Activated T-cell treated with anti-CD3 and anti-CD28 coated beads, Interleukin-2, amount 50 U/mL, for 4 hours (primary cell): ENCODE data around the gene IRF1. TPM values are rescaled to one million over a fixed set of nuclear protein-coding genes. Genes with fewer than 3 reads are reported as not detected.
"Not testable (repeated sequence)": the region's sequence is repeated elsewhere in the genome, so short reads cannot be mapped to it uniquely, and the experiment has no call there.

Experiments used
- ATAC-seq, 2 donors: fragments of 200-7000 bp; cut with Tn5 transposase; one replicate each; pipeline ENCODE4 v1.10.0; 2021
- DNase-seq: peaks from one replicate; pipeline ENCODE4 v3.0.0-alpha.2; 2020
- H3K27me3 Mint-ChIP-seq: one replicate; pipeline ENCODE4 v1.8.0; 2021; ENCODE audit warnings: low read depth, mixed read lengths
- H3K36me3 Mint-ChIP-seq: one replicate; pipeline ENCODE4 v1.8.0; 2022; ENCODE audit warnings: mixed read lengths; ENCODE audit not compliant: insufficient read depth
- H3K4me1 Mint-ChIP-seq: one replicate; pipeline ENCODE4 v1.8.0; 2021; ENCODE audit warnings: low read depth, mixed read lengths
- H3K4me3 Mint-ChIP-seq: one replicate; pipeline ENCODE4 v1.8.0; 2021; ENCODE audit warnings: mild to moderate bottlenecking, moderate library complexity, mixed read lengths
- H3K9me3 Mint-ChIP-seq: one replicate; pipeline ENCODE4 v1.8.0; 2021; ENCODE audit warnings: mixed read lengths
- total RNA-seq, 3 donors: library from RNA; stranded (reverse); gene quantifications; one replicate each; pipeline ENCODE4 v1.2.1, GENCODE V29; 2021

The IRF1 gene, protein sequence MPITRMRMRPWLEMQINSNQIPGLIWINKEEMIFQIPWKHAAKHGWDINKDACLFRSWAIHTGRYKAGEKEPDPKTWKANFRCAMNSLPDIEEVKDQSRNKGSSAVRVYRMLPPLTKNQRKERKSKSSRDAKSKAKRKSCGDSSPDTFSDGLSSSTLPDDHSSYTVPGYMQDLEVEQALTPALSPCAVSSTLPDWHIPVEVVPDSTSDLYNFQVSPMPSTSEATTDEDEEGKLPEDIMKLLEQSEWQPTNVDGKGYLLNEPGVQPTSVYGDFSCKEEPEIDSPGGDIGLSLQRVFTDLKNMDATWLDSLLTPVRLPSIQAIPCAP
- 100 to 1,000 TPM; 342 to 390 (median 377) TPM for total RNA-seq

DNA sequence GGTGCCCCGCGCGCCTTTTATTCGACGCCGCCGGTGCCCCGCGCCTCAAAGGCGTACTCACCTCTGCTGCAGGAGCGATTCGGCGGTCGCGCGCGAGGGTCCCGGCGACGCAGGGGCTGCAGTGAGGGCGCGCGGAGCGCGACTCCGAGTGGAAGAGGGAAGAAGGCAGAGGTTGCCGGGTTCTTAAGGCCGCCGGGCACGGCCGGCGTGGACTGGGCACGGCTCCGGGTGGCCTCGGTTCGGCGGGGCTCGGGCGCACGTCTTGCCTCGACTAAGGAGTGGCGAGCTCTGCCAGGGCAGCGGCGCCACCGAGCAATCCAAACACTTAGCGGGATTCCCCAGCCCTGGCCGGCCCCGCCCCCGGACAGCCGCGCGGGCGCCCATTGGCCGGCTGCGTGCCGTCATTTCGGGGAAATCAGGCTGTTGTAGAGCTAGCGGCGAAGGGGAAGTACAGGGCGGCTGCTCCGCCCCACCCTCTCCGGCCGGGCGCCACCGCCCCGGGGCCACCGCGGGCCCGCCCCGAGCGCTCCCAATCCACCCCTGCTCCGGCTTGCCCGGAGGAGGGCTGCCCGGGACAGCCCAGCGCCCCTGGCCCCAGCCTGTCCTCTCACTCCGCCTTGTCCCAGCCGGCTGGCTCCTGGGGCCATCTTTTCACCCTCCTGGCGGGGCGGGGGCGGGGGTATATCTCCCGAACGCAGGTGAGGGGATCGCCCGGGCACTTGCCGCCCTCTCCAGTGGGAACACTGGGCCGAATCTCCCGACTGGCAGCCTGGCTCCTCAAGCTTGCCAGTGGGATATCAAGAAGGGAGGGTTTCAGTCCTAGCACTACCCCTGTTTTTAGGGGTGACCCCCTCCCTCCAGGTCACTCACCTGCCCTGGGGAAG lies at the start of gene IRF1:
TSS of gene IRF1 (minus strand) at position 290 of the 884 bp plus-strand sequence. CDS start 1,295 bp downstream, outside the sequence.
- DNase-seq = peak; percentile 99
- Mint-ChIP-seq H3K4me1 (peaks cover 70% of the 10 kb centered on the region), H3K27me3 (no peaks in the 10 kb centered on the region), H3K9me3 (no peaks in the 10 kb centered on the region), H3K36me3 (peaks cover 41% of the 10 kb centered on the region), H3K4me3 (peak within 1 kb of the TSS; percentile 98)
- ATAC-seq = peak; percentile 64 to 67

DNA sequence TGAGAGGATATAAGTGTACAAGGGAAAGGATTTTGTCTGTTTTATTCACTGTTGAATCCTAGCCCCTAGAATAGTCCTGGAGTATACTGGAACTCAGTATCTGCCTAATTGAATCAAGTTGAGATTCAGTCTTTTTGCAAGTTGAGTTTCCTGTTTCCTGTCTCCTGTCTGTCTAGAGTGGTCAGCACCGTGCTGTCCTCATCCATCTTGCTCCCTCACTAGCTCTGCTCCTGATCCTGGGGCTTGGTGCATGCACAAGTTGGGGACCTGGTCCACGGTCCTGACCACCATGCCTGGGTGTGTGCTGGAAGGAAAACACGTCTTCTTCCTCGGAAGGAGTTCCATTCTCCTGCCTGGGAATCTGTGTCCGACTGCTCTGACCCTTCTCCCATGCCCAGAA lies 49.6 kb upstream of the IRF1 start:
- peaks cover 3% of the 10 kb centered on the region for H3K4me1 Mint-ChIP-seq
- H3K9me3 Mint-ChIP-seq = no peaks in the 10 kb centered on the region
- H3K36me3 Mint-ChIP-seq = no peaks in the 10 kb centered on the region
- ATAC-seq (no peak), DNase-seq (no peak)
- no peaks in the 10 kb centered on the region for H3K27me3 Mint-ChIP-seq
- H3K4me3 Mint-ChIP-seq = no peak overlapping the region

DNA sequence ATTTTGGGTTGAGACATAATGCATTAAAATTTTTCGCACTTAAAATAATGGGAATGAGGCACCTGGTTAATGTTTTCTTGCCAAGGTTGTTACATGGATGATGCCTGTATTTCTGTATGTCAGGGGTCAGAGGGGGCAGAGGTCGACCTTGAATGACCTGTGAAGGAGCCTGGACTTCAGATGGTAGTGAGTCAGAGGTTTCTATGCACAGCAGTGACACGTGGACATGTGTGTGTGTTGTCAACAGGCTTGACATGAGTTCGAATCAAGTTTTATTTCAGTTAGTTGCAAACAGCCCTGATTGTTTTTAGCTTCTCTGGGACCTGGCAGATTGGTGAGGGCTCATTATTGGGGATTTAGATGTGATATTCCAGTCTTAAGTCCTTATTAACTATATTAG lies 49.1 kb upstream of the IRF1 start:
- ATAC-seq (no peak), DNase-seq (no peak)
- H3K9me3 Mint-ChIP-seq = no peaks in the 10 kb centered on the region
- H3K36me3 Mint-ChIP-seq = no peaks in the 10 kb centered on the region
- no peaks in the 10 kb centered on the region for H3K27me3 Mint-ChIP-seq
- no peak overlapping the region for H3K4me3 Mint-ChIP-seq
- H3K4me1 Mint-ChIP-seq = peaks cover 3% of the 10 kb centered on the region

DNA sequence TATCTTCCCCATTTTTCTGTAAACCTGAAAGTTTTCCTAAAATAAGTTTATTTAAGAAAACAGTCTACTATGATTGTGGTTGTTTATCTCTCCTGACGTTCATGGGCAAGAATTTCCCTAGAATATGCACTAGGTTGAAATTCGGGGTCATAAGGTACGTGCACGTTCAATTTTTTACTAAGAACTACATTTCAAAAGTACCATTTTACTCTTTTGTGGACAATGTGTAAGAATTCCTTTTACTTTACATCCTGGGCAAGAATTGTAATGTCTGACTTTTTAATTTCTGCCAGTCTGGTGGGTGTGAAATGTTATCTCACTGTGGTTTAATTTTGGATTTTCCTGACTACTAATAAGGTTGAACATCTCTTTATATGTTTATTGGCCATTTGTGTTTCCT lies 40.4 kb upstream of the IRF1 start:
- H3K36me3 Mint-ChIP-seq = no peaks in the 10 kb centered on the region
- no peak overlapping the region for H3K4me3 Mint-ChIP-seq
- no peak for DNase-seq
- H3K9me3 Mint-ChIP-seq = no peaks in the 10 kb centered on the region
- H3K27me3 Mint-ChIP-seq = no peaks in the 10 kb centered on the region
- peaks cover 21% of the 10 kb centered on the region for H3K4me1 Mint-ChIP-seq
- peak in 1 of 2 donors; percentile 10 for ATAC-seq

DNA sequence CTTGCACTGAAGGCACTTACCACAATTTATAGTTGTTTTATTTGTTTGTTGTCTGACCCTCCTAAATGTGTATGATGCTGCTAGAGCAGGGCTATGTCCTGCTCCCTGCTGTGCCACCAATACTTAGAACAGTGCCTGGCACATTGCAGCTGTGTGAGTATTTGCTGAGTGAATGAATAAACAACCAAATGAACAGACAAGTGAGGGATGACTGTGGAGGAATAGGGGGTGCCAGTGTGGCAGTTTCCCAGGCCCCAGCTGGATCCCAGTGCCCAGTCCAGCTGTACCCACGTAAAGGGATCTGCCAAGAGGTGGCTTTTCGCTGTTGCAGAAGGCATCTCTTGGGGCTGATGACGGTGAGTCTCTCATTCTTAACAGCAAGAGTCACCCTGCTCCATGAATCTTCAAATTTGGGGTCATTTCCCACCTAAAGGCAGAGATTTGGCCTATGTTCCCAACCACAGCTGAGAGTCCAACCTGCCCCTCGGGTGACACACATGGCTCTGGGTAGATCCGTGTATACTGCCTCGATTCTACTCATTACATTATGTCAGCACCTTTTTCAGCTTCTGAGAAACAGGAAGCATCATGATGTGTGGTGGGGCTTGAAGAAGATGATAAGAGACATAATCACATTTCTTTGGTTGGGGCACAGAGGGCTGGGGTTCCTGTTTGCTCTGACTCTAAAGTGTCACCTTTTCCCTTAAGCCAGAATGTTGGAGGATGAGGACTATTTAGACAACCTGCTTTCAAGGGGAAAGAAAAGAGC lies 38.5 kb upstream of the IRF1 start:
- Mint-ChIP-seq H3K27me3 (no peaks in the 10 kb centered on the region), H3K36me3 (no peaks in the 10 kb centered on the region), H3K4me1 (peaks cover 34% of the 10 kb centered on the region), H3K4me3 (no peak overlapping the region), H3K9me3 (no peaks in the 10 kb centered on the region)
- ATAC-seq (peak in 1 of 2 donors; percentile 31), DNase-seq (no peak)

DNA sequence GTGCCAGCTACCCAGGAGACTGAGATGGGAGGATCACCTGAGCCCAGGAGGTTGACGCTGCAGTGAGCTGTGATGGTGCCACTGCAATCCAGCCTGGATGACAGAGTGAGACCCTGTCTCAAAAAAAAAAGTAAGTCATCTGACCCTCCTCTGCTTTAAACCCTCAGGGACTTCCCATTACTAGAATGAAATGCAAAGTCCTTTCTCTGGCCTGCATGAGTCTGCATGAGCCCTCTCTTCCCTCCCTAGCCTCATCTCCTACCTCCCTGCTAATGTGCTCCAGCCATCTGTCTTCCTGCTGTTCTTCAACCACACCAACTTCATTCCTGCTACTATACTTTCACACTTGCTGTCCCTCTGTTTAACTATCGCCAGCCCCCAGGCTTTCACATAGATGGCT lies 37.4 kb upstream of the IRF1 start:
- ATAC-seq = no peak
- peaks cover 34% of the 10 kb centered on the region for H3K4me1 Mint-ChIP-seq
- no peaks in the 10 kb centered on the region for H3K36me3 Mint-ChIP-seq
- H3K27me3 Mint-ChIP-seq = no peaks in the 10 kb centered on the region
- no peaks in the 10 kb centered on the region for H3K9me3 Mint-ChIP-seq
- no peak for DNase-seq
- no peak overlapping the region for H3K4me3 Mint-ChIP-seq

DNA sequence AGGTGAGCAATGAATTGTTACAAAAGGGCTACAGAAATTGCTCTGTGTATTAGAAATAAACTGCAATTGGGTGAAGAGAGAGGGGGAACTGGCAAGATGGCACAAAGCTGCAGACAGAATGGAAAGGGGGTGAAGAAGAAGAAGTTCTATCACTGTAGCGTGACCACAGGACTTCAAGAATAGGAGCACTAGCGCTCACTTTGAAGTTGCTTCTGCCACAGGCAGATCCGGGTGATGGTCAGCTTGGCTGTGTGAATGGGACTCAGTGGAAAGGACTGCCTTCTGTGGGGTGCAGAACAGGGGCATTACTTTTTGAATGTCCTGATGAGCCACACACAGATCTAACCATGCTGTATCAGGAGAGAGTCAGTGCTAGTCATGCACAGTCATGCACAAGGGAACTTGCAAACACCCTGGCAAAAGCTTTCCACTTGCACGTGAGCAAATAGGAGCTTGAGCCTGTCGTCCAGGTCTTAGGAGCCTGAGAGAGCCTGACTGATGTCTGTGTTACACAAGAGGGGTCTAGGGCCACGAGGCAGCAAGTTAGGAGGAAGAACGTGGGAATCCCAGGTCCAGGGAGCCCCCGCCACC lies 36.5 kb upstream of the IRF1 start:
- peaks cover 34% of the 10 kb centered on the region for H3K4me1 Mint-ChIP-seq
- ATAC-seq = no peak

DNA sequence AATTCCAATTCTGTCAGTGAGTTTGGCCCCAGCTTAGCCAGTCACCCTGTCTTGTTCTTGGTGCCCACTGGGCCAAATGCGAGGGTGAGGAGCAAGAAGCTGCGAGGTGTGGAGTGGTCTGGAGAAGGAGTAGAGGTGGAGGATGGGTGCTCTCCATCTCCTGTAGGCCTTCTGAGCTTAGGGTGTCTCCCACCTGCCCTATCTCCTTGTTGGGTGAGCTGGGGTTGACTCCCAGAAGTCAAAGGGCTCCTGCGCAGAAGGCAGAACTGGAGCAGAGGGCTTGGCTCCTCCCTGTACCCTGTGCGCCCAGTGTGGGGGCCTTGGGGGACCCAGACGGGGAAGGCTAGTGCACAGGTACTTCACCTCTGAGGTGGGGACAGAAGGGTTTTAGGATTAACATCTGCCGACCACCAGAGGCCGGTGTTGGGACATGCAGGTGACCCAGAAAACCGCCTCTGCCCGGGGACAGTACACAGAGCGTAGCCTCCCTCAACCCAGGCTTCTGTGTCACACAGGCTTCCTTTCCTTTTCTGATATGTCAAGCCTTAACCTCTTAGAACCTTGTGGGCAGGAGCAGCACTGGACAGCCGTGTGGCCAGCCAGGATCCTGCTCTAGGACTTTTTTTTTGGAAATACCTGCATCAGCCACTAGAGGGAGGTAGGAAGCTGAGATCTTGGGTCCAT lies 35.9 kb upstream of the IRF1 start:
- no peaks in the 10 kb centered on the region for H3K36me3 Mint-ChIP-seq
- no peak overlapping the region for H3K4me3 Mint-ChIP-seq
- ATAC-seq = peak; percentile 20 to 33
- no peaks in the 10 kb centered on the region for H3K27me3 Mint-ChIP-seq
- DNase-seq = peak; percentile 12
- H3K9me3 Mint-ChIP-seq = no peaks in the 10 kb centered on the region
- H3K4me1 Mint-ChIP-seq = peaks cover 27% of the 10 kb centered on the region

More for the DNA sequence above, 36.5 kb upstream of the IRF1 start:
- H3K9me3 Mint-ChIP-seq = no peaks in the 10 kb centered on the region
- no peaks in the 10 kb centered on the region for H3K27me3 Mint-ChIP-seq
- no peak overlapping the region for H3K4me3 Mint-ChIP-seq
- H3K36me3 Mint-ChIP-seq = no peaks in the 10 kb centered on the region
- DNase-seq = no peak

DNA sequence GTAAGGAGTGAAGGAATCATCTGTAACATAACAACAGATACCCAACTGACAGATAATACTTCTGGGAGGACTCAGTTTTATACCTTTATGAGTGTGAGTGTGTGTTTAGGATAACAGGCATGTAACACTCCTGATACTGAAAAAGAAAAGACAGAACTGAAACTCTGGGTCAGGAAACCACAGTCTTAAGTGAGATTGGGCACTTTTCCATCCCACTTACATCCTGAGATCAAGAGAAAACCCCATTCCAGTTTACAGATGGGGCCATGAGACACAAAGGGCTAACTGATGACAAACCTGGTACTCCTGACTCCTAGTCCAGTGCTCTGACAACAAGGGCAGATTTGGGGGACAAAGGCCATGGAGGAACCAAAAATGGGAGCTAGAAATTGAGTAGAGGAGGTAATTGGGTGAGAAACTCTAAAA lies 34.7 kb upstream of the IRF1 start:
- Mint-ChIP-seq H3K36me3 (no peaks in the 10 kb centered on the region), H3K4me1 (peaks cover 31% of the 10 kb centered on the region), H3K4me3 (no peak overlapping the region), H3K27me3 (no peaks in the 10 kb centered on the region), H3K9me3 (no peaks in the 10 kb centered on the region)
- no peak for DNase-seq
- ATAC-seq = peak; percentile 77 to 86

DNA sequence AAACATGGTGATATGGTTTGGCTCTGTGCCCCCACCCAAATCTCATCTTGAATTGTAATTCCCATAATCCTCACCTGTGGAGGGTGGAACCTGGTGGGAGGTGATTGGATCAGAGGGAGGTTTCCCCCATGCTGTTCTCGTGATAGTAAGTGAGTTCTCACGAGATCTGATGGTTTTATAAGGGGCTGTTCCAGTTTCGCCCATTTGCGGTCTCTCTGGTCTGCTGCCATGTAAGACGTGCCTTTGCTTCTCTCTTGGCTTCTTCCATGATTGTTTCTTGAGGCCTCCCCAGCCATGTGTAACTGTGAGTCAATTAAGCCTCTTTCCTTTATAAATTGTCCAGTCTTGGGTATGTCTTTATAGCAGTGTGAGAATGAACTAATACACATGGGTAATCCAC lies 34.3 kb upstream of the IRF1 start:
- ATAC-seq, DNase-seq, H3K4me3 Mint-ChIP-seq, H3K27me3 Mint-ChIP-seq, H3K36me3 Mint-ChIP-seq, H3K9me3 Mint-ChIP-seq: not testable (repeated sequence)
- peaks cover 34% of the 10 kb centered on the region for H3K4me1 Mint-ChIP-seq

DNA sequence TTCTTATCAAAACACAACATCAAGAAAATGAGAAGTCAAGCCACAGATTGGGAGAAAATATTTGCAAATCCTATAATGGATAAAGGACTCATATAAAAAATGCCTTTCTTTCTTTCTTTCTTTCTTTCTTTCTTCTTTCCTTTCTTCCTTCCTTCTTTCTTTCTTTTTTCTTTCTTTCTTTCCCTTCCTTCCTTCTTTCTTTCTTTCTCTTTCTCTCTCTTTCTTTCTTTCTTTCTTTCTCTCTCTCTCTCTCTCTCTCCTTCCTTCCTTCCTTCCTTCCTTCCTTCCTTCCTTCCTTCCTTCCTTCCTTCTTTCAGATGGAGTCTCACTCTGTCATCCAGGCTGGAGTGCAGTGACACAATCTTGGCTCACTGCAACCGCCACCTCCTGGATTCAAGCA lies 31.5 kb upstream of the IRF1 start:
- not testable (repeated sequence) for DNase-seq, ATAC-seq, H3K9me3 Mint-ChIP-seq, H3K36me3 Mint-ChIP-seq, H3K4me3 Mint-ChIP-seq, H3K27me3 Mint-ChIP-seq
- H3K4me1 Mint-ChIP-seq = peaks cover 26% of the 10 kb centered on the region

DNA sequence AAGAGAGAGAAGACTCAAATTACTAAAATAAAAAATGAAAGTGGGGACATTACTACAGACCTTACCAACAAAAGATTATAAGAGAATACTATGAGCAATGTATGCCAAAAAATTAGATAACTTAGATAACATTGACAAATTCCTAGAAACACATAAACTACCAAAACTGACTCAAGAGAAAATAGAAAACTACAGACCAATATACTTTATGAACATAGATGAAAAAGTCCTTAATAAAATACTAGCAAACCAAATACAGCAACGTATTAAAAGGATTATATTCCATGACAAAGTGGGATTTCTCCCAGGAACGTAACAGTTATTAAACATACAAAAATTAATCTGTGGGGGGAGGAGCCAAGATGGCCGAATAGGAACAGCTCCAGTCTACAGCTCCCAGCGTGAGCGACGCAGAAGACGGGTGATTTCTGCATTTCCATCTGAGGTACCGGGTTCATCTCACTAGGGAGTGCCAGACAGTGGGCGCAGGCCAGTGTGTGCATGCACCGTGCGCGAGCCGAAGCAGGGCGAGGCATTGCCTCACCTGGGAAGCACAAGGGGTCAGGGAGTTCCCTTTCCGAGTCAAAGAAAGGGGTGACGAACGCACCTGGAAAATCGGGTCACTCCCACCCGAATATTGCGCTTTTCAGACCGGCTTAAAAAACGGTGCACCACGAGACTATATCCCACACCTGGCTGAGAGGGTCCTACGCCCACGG lies 23.2 kb upstream of the IRF1 start:
- H3K27me3 Mint-ChIP-seq, H3K4me1 Mint-ChIP-seq, H3K4me3 Mint-ChIP-seq, H3K36me3 Mint-ChIP-seq, H3K9me3 Mint-ChIP-seq, ATAC-seq, DNase-seq: not testable (repeated sequence)

DNA sequence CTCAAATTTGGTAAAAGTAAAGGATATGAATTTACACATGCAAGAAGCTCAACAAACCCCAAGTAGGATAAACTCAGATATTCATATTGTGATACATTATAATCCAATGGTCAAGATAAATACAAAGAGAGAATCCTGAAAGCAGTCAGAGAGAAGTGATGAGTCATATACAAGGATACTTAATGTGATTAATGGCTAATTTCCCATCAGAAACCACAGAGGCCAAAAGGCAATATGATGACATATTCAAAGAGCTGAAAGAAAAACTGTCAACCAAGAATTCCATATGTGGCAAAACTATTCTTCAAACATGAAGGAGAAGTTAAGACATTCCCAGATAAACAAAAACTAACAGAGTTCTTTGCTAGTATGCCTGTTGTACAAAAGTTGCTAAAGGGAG lies 19.5 kb upstream of the IRF1 start:
- H3K36me3 Mint-ChIP-seq = no peaks in the 10 kb centered on the region
- peaks cover 1% of the 10 kb centered on the region for H3K4me1 Mint-ChIP-seq
- H3K4me3 Mint-ChIP-seq = no peak overlapping the region
- no peak for ATAC-seq
- DNase-seq = no peak
- H3K27me3 Mint-ChIP-seq = peaks cover 8% of the 10 kb centered on the region
- H3K9me3 Mint-ChIP-seq = peaks cover 7% of the 10 kb centered on the region
